ENCODE measurements around the gene GPN2.
A peak's percentile ranks its signal among the peaks of the same experiment; 100 is the strongest.

Gene GPN2

GRCh38 chr1:26889551-26890466 lies at the start of gene GPN2:
Gene GPN2 (minus strand): TSS chr1:26890283. CDS start chr1:26890096, 187 bp downstream.
- DNase-seq, result peak; percentile 47 to 64 (median 58)

- DNase-seq, result no peak
These were observed 48.6 kb upstream of the GPN2 start for GRCh38 chr1:26938659-26939025.

DNA sequence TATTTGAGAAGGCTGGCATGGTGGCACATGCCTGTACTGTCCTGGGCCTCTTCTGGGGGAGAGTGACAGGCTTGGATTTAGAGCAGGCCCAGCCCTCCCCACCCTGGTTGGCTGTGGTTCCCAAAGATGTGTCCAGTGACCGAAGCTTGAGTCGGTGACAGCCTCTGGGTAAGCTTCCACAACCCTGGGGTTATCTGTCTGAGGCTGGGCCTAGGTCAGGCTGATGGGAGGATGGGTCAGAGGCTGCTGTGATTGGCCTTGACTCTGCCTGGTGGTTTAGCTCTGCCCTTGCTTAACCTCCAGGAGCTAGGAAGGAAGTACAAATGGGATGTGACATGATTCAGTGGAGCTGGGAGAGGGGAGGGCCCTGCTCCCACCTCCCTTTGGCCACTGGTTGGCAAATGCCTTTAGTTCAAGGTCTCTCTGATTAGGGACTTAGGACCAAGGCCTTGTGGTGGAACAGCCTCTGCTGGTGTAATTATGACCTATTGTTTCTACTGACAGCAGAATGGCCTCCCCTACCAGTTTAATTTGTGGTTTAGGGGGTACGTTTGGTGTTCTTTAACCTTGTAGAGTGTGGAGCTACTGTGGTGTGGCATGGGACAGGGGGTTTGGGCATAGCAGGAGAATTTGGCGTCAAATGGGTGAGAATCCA lies 48.0 kb upstream of the GPN2 start:
- no peak for DNase-seq

GRCh38 chr1:26936823-26937222 lies 46.7 kb upstream of the GPN2 start:
- no peak for DNase-seq

DNA sequence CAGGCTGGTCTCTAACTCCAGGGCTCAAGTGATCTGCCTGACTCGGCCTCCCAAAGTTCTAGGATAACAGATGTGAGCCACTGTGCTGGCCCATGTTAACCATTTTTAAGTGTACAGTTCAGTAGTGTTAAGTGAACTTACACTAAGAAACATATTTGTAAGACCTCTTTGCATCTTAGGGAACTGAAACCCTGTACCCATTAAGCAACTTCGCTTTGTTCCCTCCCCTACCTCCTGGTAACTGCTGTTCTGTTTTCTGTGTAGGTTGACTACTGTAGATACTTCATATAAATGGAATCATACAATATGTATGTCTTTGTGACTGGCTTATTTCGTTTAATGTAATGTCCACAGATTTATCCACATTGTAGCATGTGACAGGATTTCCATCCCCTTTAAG lies 42.4 kb upstream of the GPN2 start:
- no peak for DNase-seq

- DNase-seq, result no peak
These were observed 33.6 kb upstream of the GPN2 start for GRCh38 chr1:26923711-26924110.

- no peak for DNase-seq
These were observed 32.8 kb upstream of the GPN2 start for GRCh38 chr1:26922901-26923300.

DNA sequence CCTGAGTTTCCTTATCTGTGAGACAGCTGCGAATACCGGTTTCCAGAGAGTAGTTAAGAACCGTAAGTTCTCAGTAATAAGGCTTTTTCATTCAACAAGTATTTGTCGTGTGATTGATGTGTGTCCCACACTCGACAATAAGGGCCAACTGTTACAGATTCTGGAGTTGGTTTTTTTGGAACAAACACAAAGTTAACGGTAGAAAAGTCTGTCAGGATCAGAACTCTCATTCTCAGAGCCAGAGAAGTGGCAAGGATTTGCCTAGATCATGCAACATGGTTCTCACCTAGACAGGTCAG lies 32.3 kb upstream of the GPN2 start:
- no peak for DNase-seq

DNA sequence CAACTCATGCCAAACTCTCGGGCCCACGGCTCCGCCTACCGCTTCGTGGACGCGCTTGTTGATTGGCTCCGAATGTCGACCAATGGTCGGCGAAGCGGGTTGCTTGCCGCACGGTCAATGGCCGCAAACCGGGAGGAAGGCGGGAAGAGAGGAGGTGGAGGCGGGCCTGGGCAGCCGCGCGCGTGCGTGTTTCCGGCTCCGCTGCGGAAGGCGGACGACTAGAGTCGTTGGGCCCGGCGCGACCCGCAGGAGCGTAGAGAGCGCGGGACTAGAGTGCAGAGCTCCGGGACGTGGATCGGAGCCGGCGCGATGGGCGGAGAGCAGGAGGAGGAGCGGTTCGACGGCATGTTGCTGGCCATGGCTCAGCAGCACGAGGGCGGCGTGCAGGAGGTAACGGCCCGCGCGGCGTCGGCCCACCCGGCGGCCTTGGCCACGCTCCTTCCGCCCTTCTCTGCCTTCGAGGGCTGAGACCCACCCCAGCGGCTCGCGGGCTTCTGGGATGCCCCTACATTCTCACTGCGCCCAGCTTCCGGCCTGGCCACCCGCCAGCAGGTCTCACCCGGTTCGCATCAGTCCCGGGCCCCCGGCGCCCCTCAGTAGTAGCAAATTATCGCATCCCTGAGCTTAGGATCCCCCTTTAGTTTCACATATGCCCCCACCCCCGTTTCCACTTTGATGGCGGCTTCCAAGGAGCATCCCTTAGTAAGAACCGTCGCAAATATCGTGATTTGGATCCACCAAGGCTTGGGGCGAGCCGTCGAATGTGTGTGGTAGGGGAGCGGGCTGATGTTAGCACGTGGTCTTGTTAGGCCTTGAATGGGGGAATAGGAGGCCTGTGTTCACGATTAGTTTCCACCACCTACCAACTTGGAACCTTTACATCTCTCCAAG lies 31.7 kb upstream of the GPN2 start, which contains the start of gene NUDC:
Gene NUDC (plus strand): TSS at position 204 of the 891 bp plus-strand sequence. CDS start 106 bp downstream, at position 310.
- peak; percentile 85 to 95 (median 92) for DNase-seq

- no peak for DNase-seq
These were observed 31.1 kb upstream of the GPN2 start for GRCh38 chr1:26921126-26921539.

DNA sequence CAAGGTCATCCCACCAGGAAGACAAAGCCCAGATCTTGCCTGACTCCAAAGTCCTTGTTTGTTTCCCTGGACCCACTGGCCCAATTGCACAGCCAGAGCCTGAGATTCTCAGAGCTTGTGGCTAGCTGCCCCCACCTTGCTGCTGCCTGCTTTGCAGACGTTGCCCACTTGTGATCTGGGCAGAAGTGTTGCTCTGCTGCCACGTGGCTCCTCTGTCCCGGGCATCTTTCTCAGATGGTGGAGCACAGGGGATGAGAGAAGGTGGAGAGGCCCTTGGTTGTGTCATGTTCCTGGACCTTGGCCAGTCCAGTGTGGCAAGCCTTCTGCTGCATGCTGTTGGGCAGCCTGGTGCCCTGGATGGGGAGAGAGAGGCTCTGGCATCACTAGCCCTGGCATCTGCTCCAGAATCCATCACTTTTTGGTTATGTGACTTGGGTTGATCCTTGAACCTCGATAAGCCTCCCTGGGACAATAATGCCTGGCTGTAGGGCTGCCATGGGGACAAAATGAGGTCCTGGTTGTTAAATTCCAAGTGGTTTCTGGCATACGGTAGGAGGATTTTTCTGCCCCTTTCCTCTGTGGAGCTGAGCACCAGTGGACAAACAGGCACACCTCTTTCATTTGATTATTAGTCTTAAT lies 25.2 kb upstream of the GPN2 start:
- DNase-seq, result no peak

GRCh38 chr1:26913754-26914619 lies 23.9 kb upstream of the GPN2 start, which contains the start of gene NR0B2:
Gene NR0B2 (minus strand): TSS chr1:26913975. CDS start chr1:26913940, 35 bp downstream.
- DNase-seq, result no peak

GRCh38 chr1:26913389-26913753 lies 23.3 kb upstream of the GPN2 start:
- DNase-seq, result no peak

- DNase-seq, result no peak
These were observed 22.0 kb upstream of the GPN2 start for GRCh38 chr1:26912147-26912490.

- no peak for DNase-seq
These were observed 21.5 kb upstream of the GPN2 start for GRCh38 chr1:26911399-26912146.

DNA sequence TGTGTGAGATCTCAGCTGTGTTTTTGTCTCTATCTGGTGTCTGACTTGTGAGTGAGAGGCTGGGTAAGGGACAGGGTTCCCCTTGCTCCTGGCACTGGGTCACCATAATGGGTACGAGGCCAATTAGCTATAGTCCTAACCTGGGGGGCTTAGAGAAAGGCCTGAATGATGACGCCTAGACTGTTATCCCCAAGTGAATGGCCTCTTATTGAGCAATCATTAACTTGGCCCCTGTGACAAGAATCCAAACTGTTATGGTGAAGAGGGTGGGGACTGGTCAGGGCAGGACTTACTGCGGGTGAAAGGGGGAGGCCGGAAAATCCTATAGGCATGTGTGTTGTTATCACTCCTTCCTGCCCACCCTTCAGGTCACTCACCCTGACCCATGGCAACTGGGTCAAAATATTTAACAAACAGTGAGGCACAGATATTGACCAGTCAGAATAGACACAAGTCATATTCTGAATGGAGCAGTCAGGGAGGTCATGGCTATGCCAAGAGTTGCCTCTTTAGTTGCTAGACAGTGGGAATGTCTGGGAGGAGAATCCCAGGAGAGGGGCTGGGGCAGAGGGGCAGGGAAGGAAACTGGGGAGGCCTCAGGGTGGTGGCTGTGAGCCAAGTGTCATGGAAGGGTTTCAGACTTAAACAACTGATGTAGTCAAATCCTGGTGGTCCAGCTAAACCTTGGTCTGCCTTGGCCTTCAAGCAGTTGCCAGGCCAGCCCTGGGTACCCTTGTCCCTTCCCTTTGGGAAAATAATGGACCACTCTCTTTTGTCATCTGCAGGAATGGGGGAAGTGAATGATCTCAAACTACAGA lies 20.5 kb upstream of the GPN2 start:
- DNase-seq, result no peak

GRCh38 chr1:26909951-26910342 lies 19.9 kb upstream of the GPN2 start:
- DNase-seq, result no peak

- DNase-seq, result no peak
These were observed 17.2 kb upstream of the GPN2 start for GRCh38 chr1:26907071-26907917.
